HL-60 (cell line): ENCODE results near the gene SASH1.

Experiments
- DNase-seq, 2 experiments: peaks; one replicate each; pipeline ENCODE4 v3.0.0-alpha.2; 2010 to 2020; ENCODE audit warnings: low read depth in 1 of 2, low spot score in 1 of 2
- H3K27ac ChIP-seq: fragments of 250-450 bp; sonication (Bioruptor Pico); replicated peaks from 2 replicates; pipeline ENCODE4 v1.5.1; 2020; ENCODE audit warnings: mild to moderate bottlenecking, moderate library complexity
- H3K27me3 ChIP-seq: fragments of 250-450 bp; sonication (Bioruptor Pico); 2 replicates; pipeline ENCODE4 v1.5.1; 2021; ENCODE audit warnings: mild to moderate bottlenecking, moderate library complexity; ENCODE audit not compliant: insufficient read depth, poor library complexity, severe bottlenecking
- H3K4me3 ChIP-seq: replicated peaks from 2 replicates; pipeline ENCODE4 v1.5.1; 2011; ENCODE audit warnings: mild to moderate bottlenecking, control low read depth, low read length; ENCODE audit not compliant: insufficient read depth
- CTCF ChIP-seq: IDR thresholded peaks from one replicate; pipeline ENCODE4 v1.5.1; 2011; ENCODE audit warnings: low read length, control low read depth, inconsistent platforms; ENCODE audit not compliant: insufficient read depth
- GABPA ChIP-seq: IDR thresholded peaks from 2 replicates; pipeline ENCODE4 v1.6.1; 2012; ENCODE audit warnings: low read depth
- POLR2AphosphoS5 ChIP-seq: IDR thresholded peaks from 2 replicates; pipeline ENCODE4 v1.6.1; 2012; ENCODE audit warnings: low read depth
- REST ChIP-seq: IDR thresholded peaks from 2 replicates; pipeline ENCODE4 v1.6.1; 2012; ENCODE audit warnings: low read depth; ENCODE audit not compliant: insufficient replicate concordance
- SPI1 ChIP-seq: IDR thresholded peaks from 2 replicates; pipeline ENCODE4 v1.6.1; 2012; ENCODE audit warnings: low read depth, mild to moderate bottlenecking, borderline replicate concordance

The SASH1 gene

GRCh38 chr6:148423133-148423532, 80.5 kb downstream of the SASH1 start:
- DNase-seq, result no peak

GRCh38 chr6:148423601-148424270, 81.1 kb downstream of the SASH1 start:
- Histone ChIP-seq H3K4me3 (no peak overlapping the region), H3K27me3 (no peaks in the 10 kb centered on the region), H3K27ac (no peak overlapping the region)
- DNase-seq, result no peak
- no peak for TF ChIP-seq POLR2AphosphoS5
- no peak for TF ChIP-seq SPI1
- no peak for TF ChIP-seq REST
- TF ChIP-seq GABPA, result no peak
- no peak for TF ChIP-seq CTCF

More at GRCh38 chr6:148423133-148423532, 80.5 kb downstream of the SASH1 start:
- TF ChIP-seq GABPA, result no peak
- no peak for TF ChIP-seq SPI1
- no peak for TF ChIP-seq REST
- no peak for TF ChIP-seq CTCF
- TF ChIP-seq POLR2AphosphoS5, result no peak
- no peak overlapping the region for H3K4me3 ChIP-seq
- H3K27ac ChIP-seq, result no peak overlapping the region
- no peaks in the 10 kb centered on the region for H3K27me3 ChIP-seq

- Histone ChIP-seq H3K4me3 (no peak overlapping the region), H3K27me3 (no peaks in the 10 kb centered on the region), H3K27ac (no peak overlapping the region)
- TF ChIP-seq GABPA (no peak), CTCF (no peak), SPI1 (no peak), POLR2AphosphoS5 (no peak), REST (no peak)
- no peak for DNase-seq
Observed at GRCh38 chr6:148425443-148425842, 82.8 kb downstream of the SASH1 start.
